KMS-11 (cell line): Measurements from ENCODE around the gene TRA2A.
A peak's percentile ranks its signal among the peaks of the same experiment; 100 is the strongest.

ENCODE experiments used
- H2AFZ ChIP-seq: fragments of 200-600 bp; sonication (generic); 2 replicates; pipeline ENCODE4 v1.6.1; 2016; ENCODE audit warnings: antibody characterized with exemption, mixed run types, low read depth
- H3K27ac ChIP-seq: fragments of 200-600 bp; sonication (generic); 2 replicates; pipeline ENCODE4 v1.6.1; 2016; ENCODE audit warnings: mild to moderate bottlenecking, mixed run types
- H3K27me3 ChIP-seq: fragments of 200-600 bp; sonication (generic); 2 replicates; pipeline ENCODE4 v1.6.1; 2017; ENCODE audit warnings: mild to moderate bottlenecking, low read depth, mixed run types, moderate library complexity; ENCODE audit not compliant: insufficient read depth
- H3K36me3 ChIP-seq: fragments of 200-600 bp; sonication (generic); 2 replicates; pipeline ENCODE4 v1.6.1; 2017; ENCODE audit warnings: mild to moderate bottlenecking, mixed run types; ENCODE audit not compliant: insufficient read depth
- H3K4me1 ChIP-seq: fragments of 200-600 bp; sonication (generic); 2 replicates; pipeline ENCODE4 v1.6.1; 2016; ENCODE audit warnings: mild to moderate bottlenecking, low read depth, mixed run types; ENCODE audit not compliant: poor library complexity, severe bottlenecking
- H3K4me2 ChIP-seq: fragments of 200-600 bp; sonication (generic); 2 replicates; pipeline ENCODE4 v1.7.0; 2016; ENCODE audit warnings: mild to moderate bottlenecking, mixed run types
- H3K4me3 ChIP-seq: fragments of 200-600 bp; sonication (generic); IDR thresholded peaks from 2 replicates; pipeline ENCODE4 v1.6.1; 2017; ENCODE audit warnings: low read depth, low read length, mixed read lengths; ENCODE audit not compliant: insufficient read depth
- H3K79me2 ChIP-seq: fragments of 200-600 bp; sonication (generic); 2 replicates; pipeline ENCODE4 v1.6.1; 2016; ENCODE audit warnings: low read depth, mixed run types; ENCODE audit not compliant: insufficient read depth
- H3K9ac ChIP-seq: fragments of 200-600 bp; sonication (generic); 2 replicates; pipeline ENCODE4 v1.6.1; 2016; ENCODE audit warnings: mild to moderate bottlenecking, mixed run types
- H4K20me1 ChIP-seq: fragments of 200-600 bp; sonication (generic); 2 replicates; pipeline ENCODE4 v1.6.1; 2016; ENCODE audit warnings: mild to moderate bottlenecking, mixed run types; ENCODE audit not compliant: insufficient read depth
- CTCF ChIP-seq: fragments of 200-600 bp; sonication (generic); conservative IDR thresholded peaks from 2 replicates; pipeline ENCODE4 v1.6.1; 2017; ENCODE audit warnings: low read depth, mild to moderate bottlenecking, antibody characterized with exemption, low read length, moderate library complexity, mixed read lengths

Gene TRA2A

DNA sequence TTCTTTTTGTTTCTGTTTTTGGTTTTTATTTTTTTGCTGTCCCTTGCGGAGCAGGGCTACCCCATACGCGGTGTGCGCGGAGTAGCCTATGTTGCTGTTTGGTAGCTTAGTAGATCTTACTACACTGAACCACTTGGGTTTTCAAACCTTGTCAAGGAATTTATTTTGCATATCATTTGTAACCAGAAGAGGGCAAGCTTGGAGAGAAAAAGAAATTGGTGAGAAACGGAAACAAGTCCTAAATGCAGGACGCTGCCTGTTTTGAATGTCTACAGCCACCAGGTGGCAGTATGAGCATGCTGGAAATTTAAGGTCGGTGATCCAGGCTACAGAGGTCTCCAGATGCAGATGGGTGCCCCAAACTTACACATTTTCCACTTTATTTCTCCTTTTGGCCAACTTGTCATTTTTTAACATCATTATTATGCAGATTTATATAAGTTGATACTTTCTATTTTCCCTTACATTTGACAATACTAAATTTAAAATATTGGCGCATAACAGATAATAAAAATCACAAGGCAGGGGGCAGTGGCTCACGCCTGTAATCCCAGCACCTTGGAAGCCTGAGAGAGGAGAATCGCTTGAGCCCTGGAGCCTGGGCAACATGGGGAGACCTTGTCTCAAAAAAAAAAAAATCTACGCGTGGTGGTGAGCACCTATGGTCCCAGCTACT, 15.3 kb upstream of the TRA2A start:
- H2AFZ ChIP-seq: no peak overlapping the region
- no peak overlapping the region for H3K9ac ChIP-seq
- no peaks in the 10 kb centered on the region for H4K20me1 ChIP-seq
- peak overlapping the region; percentile 41 for H3K4me2 ChIP-seq
- H3K4me3 ChIP-seq: no peak overlapping the region
- no peak overlapping the region for H3K27ac ChIP-seq
- no peaks in the 10 kb centered on the region for H3K79me2 ChIP-seq
- peaks cover 21% of the 10 kb centered on the region for H3K4me1 ChIP-seq
- H3K27me3 ChIP-seq: no peaks in the 10 kb centered on the region
- peak; percentile 97 for TF ChIP-seq CTCF
- H3K36me3 ChIP-seq: no peaks in the 10 kb centered on the region

- no peaks in the 10 kb centered on the region for H3K27me3 ChIP-seq
- H3K9ac ChIP-seq: no peak overlapping the region
- no peaks in the 10 kb centered on the region for H4K20me1 ChIP-seq
- no peaks in the 10 kb centered on the region for H3K79me2 ChIP-seq
- H3K4me1 ChIP-seq: peaks cover 32% of the 10 kb centered on the region
- H3K4me3 ChIP-seq: no peak overlapping the region
- no peak for TF ChIP-seq CTCF
- H3K27ac ChIP-seq: no peak overlapping the region
- no peak overlapping the region for H3K4me2 ChIP-seq
- no peak overlapping the region for H2AFZ ChIP-seq
- no peaks in the 10 kb centered on the region for H3K36me3 ChIP-seq
Measured at GRCh38 chr7:23545493-23545892, 13.7 kb upstream of the TRA2A start.

DNA sequence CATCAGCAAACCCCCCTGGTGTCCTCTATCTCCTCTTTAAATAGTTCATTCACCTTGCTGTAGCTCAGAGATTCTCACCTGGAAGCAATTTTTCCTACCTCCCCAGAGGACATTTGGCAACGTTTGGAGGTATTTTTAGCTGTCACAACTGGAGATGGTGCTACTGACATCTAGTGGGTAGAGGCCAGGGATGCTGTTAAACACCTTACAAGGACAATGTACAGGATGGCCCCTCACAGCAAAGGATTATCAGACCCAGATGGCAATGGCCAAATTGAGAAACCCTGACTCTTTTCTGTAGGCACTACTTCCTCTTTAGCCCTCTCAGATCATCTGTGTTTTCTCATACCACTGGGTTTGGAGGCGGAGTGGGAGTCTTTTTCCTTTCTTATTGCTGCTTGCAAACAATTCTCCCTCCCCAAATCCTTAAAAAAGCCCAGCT, 13.2 kb upstream of the TRA2A start:
- H3K27me3 ChIP-seq: no peaks in the 10 kb centered on the region
- H3K79me2 ChIP-seq: no peaks in the 10 kb centered on the region
- H3K36me3 ChIP-seq: no peaks in the 10 kb centered on the region
- H3K4me3 ChIP-seq: no peak overlapping the region
- peak; percentile 60 for TF ChIP-seq CTCF
- H3K27ac ChIP-seq: peak overlapping the region; percentile 11; the same call in 1 of the 2 replicates
- 0 out of 2 replicates have a peak overlapping the region, but pooled peaks have one; percentile 16 for H2AFZ ChIP-seq
- H3K4me1 ChIP-seq: peaks cover 38% of the 10 kb centered on the region
- H3K4me2 ChIP-seq: peak overlapping the region; percentile 7; the same call in 1 of the 2 replicates
- H4K20me1 ChIP-seq: no peaks in the 10 kb centered on the region
- H3K9ac ChIP-seq: no peak overlapping the region

DNA sequence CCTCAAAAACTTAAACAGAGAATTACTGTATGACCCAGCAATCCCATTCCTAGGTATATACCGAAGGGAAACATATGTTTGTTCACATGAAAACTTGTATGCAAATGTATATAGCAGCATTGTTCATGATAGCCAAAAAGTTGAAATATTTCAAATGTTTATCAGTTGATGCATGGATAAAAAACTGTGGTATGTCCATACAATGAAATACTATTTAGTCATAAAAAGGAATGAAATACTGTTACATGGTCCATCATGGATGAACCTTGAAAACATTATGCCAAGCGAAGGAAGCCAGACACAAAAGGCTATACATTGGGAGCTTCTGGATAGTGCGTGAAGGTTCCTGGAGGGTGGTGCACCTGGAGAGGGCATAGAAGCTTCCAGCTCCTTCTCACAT, 11.0 kb upstream of the TRA2A start:
- Histone ChIP-seq H3K27me3 (no peaks in the 10 kb centered on the region), H3K4me2 (no peak overlapping the region), H3K9ac (no peak overlapping the region), H3K4me1 (peaks cover 53% of the 10 kb centered on the region), H3K36me3 (no peaks in the 10 kb centered on the region), H3K27ac (no peak overlapping the region), H4K20me1 (no peaks in the 10 kb centered on the region), H3K4me3 (no peak overlapping the region), H3K79me2 (no peaks in the 10 kb centered on the region), H2AFZ (no peak overlapping the region)
- TF ChIP-seq CTCF: no peak
